Activated T-cell treated with anti-CD3 and anti-CD28 coated beads, Interleukin-2, amount 50 U/mL, for 72 hours (primary cell): ENCODE results near the gene SIRPB2. TPM values are rescaled to one million over a fixed set of nuclear protein-coding genes. Genes with fewer than 3 reads are reported as not detected.

Source experiments
- ATAC-seq, 2 donors: fragments of 150-1000 bp; cut with Tn5 transposase; replicated peaks in 1 of 2; 2 replicates each; pipeline ENCODE4 v1.10.0; 2021; ENCODE audit warnings: moderate library complexity in 2 of 2, mild to moderate bottlenecking in 1 of 2
- DNase-seq, 2 donors: peaks; one replicate each; pipeline ENCODE4 v3.0.0; 2021 to 2022; ENCODE audit warnings: mixed read lengths in 1 of 2
- H3K27ac Mint-ChIP-seq: one replicate; pipeline ENCODE4 v1.8.0; 2022; ENCODE audit warnings: mild to moderate bottlenecking, moderate library complexity, mixed read lengths
- H3K27me3 Mint-ChIP-seq: one replicate; pipeline ENCODE4 v1.8.0; 2022; ENCODE audit warnings: low read depth, mixed read lengths
- H3K36me3 Mint-ChIP-seq, 2 donors: one replicate each; pipeline ENCODE4 v1.8.0; 2022; ENCODE audit warnings: mixed read lengths in 2 of 2, mild to moderate bottlenecking in 1 of 2; ENCODE audit not compliant: insufficient read depth in 2 of 2
- H3K4me1 Mint-ChIP-seq: one replicate; pipeline ENCODE4 v1.8.0; 2022; ENCODE audit warnings: low read depth, mixed read lengths
- H3K4me3 Mint-ChIP-seq, 2 donors: one replicate each; pipeline ENCODE4 v1.8.0; 2022; ENCODE audit warnings: mild to moderate bottlenecking in 2 of 2, mixed read lengths in 2 of 2, moderate library complexity in 2 of 2
- H3K9me3 Mint-ChIP-seq, 2 donors: one replicate each; pipeline ENCODE4 v1.8.0; 2022; ENCODE audit warnings: mixed read lengths in 2 of 2
- total RNA-seq, 2 donors: library from RNA; stranded (reverse); gene quantifications; one replicate each; pipeline ENCODE4 v1.2.3, GENCODE V29; 2022

Gene SIRPB2
- total RNA-seq, 2 donors from 2014 or later, result not detected

DNA sequence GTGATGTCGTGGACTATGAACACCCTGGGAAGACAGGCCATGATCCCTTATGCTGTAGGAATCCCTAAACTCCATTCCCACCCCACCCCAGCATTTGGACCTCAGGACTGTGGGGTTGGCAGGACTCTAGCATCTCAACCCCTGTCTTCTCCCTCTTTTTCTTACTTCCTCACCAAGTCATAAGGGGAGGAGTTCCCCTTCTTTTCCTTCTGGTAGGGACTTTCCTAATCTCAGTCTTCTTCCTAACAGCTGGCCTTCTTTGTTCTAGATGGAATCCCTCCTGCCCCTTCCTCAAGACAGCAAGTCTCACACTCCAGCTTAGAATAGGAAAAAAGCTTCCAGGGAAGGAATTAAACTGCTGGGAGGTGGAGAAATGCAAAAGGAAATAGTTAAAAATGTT, 2.3 kb upstream of the SIRPB2 start:
- Mint-ChIP-seq H3K9me3 (no peaks in the 10 kb centered on the region), H3K27ac (no peak overlapping the region), H3K36me3 (peaks cover 0 to 1% of the 10 kb centered on the region in 2 donors), H3K4me1 (peaks cover 13% of the 10 kb centered on the region), H3K4me3 (no peak overlapping the region), H3K27me3 (peaks cover 34% of the 10 kb centered on the region)
- DNase-seq (no peak), ATAC-seq (no peak)

- no peak overlapping the region for H3K4me3 Mint-ChIP-seq
- peaks cover 45% of the 10 kb centered on the region for H3K27me3 Mint-ChIP-seq
- no peaks in the 10 kb centered on the region for H3K36me3 Mint-ChIP-seq
- H3K9me3 Mint-ChIP-seq, result no peaks in the 10 kb centered on the region
- DNase-seq, result no peak
- ATAC-seq, result no peak
- peaks cover 13% of the 10 kb centered on the region for H3K4me1 Mint-ChIP-seq
- no peak overlapping the region for H3K27ac Mint-ChIP-seq
These were observed 831 bp upstream of the SIRPB2 start for GRCh38 chr20:1491860-1492642.

GRCh38 chr20:1490643-1491195, 501 bp downstream of the SIRPB2 start:
- Mint-ChIP-seq H3K27me3 (peaks cover 33% of the 10 kb centered on the region), H3K4me1 (peaks cover 13% of the 10 kb centered on the region)
- ATAC-seq, result no peak

DNA sequence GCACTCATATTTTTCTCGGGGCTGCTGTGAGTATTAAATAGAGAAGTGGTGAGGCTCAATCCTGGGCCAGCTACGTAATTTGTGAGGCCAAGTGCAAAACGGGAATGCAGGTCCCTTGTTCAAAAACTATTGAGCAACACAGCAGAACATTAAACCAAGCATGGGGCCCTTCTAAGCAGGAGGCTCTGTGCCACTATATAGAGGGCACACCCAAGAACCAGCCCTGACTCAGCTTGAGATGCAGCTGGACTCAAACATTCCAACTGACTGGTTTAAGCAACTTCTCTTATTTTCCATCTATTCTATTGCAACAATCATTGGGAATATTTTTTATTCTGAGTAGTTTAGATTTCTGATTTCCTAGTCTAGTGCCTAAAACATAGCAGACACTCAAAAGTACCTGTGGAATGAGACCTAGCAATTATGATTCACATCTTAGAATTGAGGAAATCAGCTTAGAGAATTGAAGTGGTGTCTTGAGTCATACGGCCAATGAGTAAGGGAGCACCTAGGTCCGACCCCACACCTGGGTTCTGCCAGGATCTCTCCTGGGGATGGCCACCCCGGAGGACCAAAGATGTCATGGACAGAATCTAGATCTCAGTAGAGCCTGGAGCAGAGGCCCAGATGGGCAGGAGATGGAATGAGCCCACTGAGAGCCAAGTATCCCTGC, 1.3 kb downstream of the SIRPB2 start:
- Mint-ChIP-seq H3K27me3 (peaks cover 34% of the 10 kb centered on the region), H3K4me3 (no peak overlapping the region), H3K27ac (no peak overlapping the region), H3K9me3 (no peaks in the 10 kb centered on the region), H3K36me3 (no peaks in the 10 kb centered on the region), H3K4me1 (peaks cover 13% of the 10 kb centered on the region)
- ATAC-seq, result no peak
- no peak for DNase-seq

More at GRCh38 chr20:1490643-1491195, 501 bp downstream of the SIRPB2 start:
- H3K9me3 Mint-ChIP-seq, result no peaks in the 10 kb centered on the region
- no peaks in the 10 kb centered on the region for H3K36me3 Mint-ChIP-seq
- H3K4me3 Mint-ChIP-seq, result no peak overlapping the region
- DNase-seq, result no peak
- no peak overlapping the region for H3K27ac Mint-ChIP-seq

- Mint-ChIP-seq H3K9me3 (no peaks in the 10 kb centered on the region), H3K4me3 (no peak overlapping the region), H3K27me3 (peaks cover 38% of the 10 kb centered on the region), H3K27ac (no peak overlapping the region), H3K36me3 (no peaks in the 10 kb centered on the region), H3K4me1 (peaks cover 13% of the 10 kb centered on the region)
- DNase-seq (no peak), ATAC-seq (no peak)
These were observed 1.9 kb downstream of the SIRPB2 start for GRCh38 chr20:1489325-1489724.

GRCh38 chr20:1486566-1486965, 4.7 kb downstream of the SIRPB2 start:
- Mint-ChIP-seq H3K27me3 (peaks cover 36% of the 10 kb centered on the region), H3K27ac (no peak overlapping the region), H3K36me3 (no peaks in the 10 kb centered on the region), H3K4me1 (peaks cover 4% of the 10 kb centered on the region), H3K9me3 (no peaks in the 10 kb centered on the region), H3K4me3 (no peak overlapping the region)
- no peak for ATAC-seq
- DNase-seq, result no peak

DNA sequence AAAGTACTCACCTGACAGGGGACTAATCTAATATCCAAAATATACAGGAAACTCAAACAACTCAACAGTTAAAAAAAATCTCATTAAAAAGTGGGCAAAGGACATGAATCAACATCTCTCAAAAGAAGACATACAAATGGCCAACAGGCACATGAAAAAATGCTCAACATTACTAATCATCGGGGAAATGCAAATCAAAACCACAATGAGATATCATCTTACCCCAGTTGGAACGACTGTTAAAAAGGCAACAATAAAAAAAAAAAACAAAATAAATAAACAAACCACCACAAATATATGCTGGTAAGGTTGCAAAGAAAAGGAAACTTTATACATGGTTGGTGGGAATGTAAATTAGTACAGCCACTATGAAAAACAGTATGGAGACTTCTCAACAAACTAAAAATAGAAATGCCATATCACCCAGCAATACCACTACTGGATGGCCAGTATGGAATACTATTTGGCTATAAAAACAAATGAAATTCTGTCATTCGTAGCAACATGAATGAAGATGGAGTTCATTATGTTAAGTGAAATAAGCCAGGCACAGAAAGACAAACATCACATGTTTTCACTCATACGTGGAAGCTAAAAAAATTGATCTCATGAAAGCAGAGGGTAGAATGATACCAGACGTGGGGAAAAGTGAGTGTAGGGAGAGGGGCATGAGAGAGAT, 6.6 kb downstream of the SIRPB2 start:
- Mint-ChIP-seq H3K27ac (no peak overlapping the region), H3K4me3 (no peak overlapping the region), H3K4me1 (no peaks in the 10 kb centered on the region), H3K36me3 (no peaks in the 10 kb centered on the region), H3K27me3 (peaks cover 36% of the 10 kb centered on the region), H3K9me3 (no peaks in the 10 kb centered on the region)
- ATAC-seq (no peak), DNase-seq (no peak)

- no peak overlapping the region for H3K27ac Mint-ChIP-seq
- H3K4me3 Mint-ChIP-seq, result no peak overlapping the region
- H3K4me1 Mint-ChIP-seq, result no peaks in the 10 kb centered on the region
- ATAC-seq (no peak), DNase-seq (no peak)
- peaks cover 21% of the 10 kb centered on the region for H3K27me3 Mint-ChIP-seq
- H3K36me3 Mint-ChIP-seq, result no peaks in the 10 kb centered on the region
- H3K9me3 Mint-ChIP-seq, result no peaks in the 10 kb centered on the region
These were observed 11.2 kb downstream of the SIRPB2 start for GRCh38 chr20:1479831-1480595.

DNA sequence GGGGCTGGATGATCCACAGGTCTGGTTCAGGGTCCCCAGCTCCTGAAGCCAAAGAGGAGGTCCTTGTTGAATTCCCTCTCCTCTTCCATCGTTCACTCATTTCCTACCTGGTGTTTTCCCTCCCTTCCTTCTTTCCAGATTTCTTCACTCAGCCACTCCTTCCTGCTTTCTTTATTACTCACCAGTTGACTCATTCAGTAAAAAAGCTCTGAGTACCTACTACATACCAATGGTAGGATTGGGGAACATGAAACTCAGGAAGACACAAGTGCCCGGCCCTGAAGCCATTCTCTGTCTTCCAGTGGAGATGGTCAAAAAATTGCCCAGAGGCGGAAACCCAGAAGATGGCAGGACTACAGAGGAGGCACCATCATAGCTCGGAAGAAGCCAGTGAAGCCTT, 12.7 kb downstream of the SIRPB2 start:
- H3K27ac Mint-ChIP-seq, result no peak overlapping the region
- no peaks in the 10 kb centered on the region for H3K9me3 Mint-ChIP-seq
- no peaks in the 10 kb centered on the region for H3K36me3 Mint-ChIP-seq
- H3K4me3 Mint-ChIP-seq, result no peak overlapping the region
- H3K27me3 Mint-ChIP-seq, result peaks cover 7% of the 10 kb centered on the region
- DNase-seq (no peak), ATAC-seq (no peak)
- no peaks in the 10 kb centered on the region for H3K4me1 Mint-ChIP-seq

GRCh38 chr20:1477896-1478490, 13.2 kb downstream of the SIRPB2 start:
- DNase-seq, result no peak

DNA sequence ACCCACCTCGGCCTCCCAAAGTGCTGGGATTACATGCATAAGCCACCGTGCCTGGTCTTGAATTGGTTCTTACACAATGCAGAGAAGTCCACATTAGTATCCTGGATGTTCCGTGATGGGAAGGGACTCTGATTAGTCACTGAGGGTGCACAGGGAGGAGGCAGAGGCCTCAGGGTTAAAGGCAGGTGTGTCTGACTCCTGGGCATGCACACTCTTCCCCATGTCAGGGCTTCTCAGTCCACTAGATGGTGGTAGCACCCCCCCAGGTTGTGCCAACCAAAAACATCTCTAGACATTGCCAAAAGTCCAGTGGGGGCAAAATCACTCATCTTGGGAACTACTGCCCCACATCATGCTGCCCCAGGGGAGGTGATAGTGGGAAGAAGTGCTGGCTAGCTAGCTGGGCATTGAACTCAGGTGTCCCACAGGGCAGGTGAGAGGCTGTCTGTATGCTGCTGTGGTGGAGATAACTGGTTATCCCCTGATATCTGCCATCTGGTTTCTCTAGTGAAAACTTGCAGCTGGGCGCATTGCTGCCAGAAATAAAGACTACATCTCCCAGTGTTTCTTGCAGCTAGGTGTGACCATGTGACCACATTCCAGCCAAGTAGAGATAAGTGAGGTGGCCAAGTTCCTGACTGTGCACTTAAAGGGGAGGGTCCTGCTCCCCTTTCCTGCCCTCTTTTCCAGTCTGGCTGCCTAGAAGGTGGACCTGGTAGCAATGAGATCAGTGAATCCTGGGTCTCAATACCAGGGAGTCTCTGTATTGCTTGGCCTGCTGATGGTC, 16.2 kb downstream of the SIRPB2 start:
- DNase-seq (no peak), ATAC-seq (no peak)
- Mint-ChIP-seq H3K27me3 (peaks cover 5% of the 10 kb centered on the region), H3K27ac (no peak overlapping the region), H3K36me3 (no peaks in the 10 kb centered on the region), H3K4me3 (no peak overlapping the region), H3K9me3 (no peaks in the 10 kb centered on the region), H3K4me1 (no peaks in the 10 kb centered on the region)

More at GRCh38 chr20:1477896-1478490, 13.2 kb downstream of the SIRPB2 start:
- Mint-ChIP-seq H3K9me3 (no peaks in the 10 kb centered on the region), H3K4me1 (no peaks in the 10 kb centered on the region), H3K27ac (no peak overlapping the region), H3K4me3 (no peak overlapping the region), H3K36me3 (no peaks in the 10 kb centered on the region), H3K27me3 (peaks cover 5% of the 10 kb centered on the region)
- no peak for ATAC-seq

DNA sequence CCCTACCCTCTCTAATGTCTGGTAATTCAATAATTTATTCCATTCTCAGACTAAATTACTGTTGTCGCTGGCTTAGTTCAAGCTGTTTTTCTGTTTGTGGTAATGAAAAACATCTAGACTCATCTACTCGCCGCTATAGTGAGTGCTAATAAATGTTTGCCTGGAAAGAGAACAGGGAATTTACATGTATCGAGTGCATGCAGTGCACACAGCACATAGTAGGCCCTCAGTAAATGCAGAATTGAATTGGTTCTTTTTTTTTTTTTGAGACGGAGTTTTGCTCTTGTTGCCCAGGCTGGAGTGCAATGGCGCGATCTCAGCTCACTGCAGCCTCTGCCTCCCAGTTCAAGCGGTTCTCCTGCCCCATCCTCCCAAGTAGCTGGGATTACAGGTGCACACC, 16.9 kb downstream of the SIRPB2 start:
- Mint-ChIP-seq H3K4me1 (no peaks in the 10 kb centered on the region), H3K9me3 (no peaks in the 10 kb centered on the region), H3K27me3 (peaks cover 5% of the 10 kb centered on the region), H3K36me3 (no peaks in the 10 kb centered on the region), H3K27ac (no peak overlapping the region), H3K4me3 (no peak overlapping the region)
- ATAC-seq (no peak), DNase-seq (no peak)
